ENCODE results near the gene CISH. TPM values are rescaled to one million over a fixed set of nuclear protein-coding genes. Genes with fewer than 3 reads are reported as not detected.

The CISH gene
- total and polyA plus RNA-seq, 10 of the 15 experiments (the other 5 are each of a cell fraction or from before 2014, with no cell fraction given), result 0.21 to 4.4 (median 1.8) TPM

GRCh38 chr3:50583897-50584296 lies 27.7 kb downstream of the CISH start:
- H3K27me3 ChIP-seq (replicated peaks in 1 of 2; ENCODE audit: control insufficient read depth in 2 of 2, insufficient read depth in 2 of 2, low read length in 1 of 2), result no peaks in the 10 kb centered on the region
- H3K27ac ChIP-seq (ENCODE audit: control insufficient read depth, insufficient read depth), result no peak overlapping the region
- H3K9me3 ChIP-seq (replicated peaks; ENCODE audit: control insufficient read depth, insufficient read depth, low read length), result no peaks in the 10 kb centered on the region
- WGBS (ENCODE audit: insufficient coverage, insufficient replicate concordance, low lambda C conversion rate, missing lambda C conversion rate), result 71% methylated on average over 6 of the region's 6 CpGs
- no TSS peak for BruUV-seq (replicated peaks)
- no peak overlapping the region for H3K4me2 ChIP-seq (ENCODE audit: control insufficient read depth, insufficient read depth)
- H3K36me3 ChIP-seq (ENCODE audit: control insufficient read depth in 2 of 2, insufficient read depth in 2 of 2, low read length in 1 of 2), result no peaks in the 10 kb centered on the region
- POLR2A ChIA-PET, result no interaction called here
- no peak for FAIRE-seq
- RAD21 ChIA-PET (ENCODE audit: unreplicated experiment), result no interaction called here
- H2AFZ ChIP-seq (ENCODE audit: control insufficient read depth, low read depth, low read length), result no peak overlapping the region
- in situ Hi-C loops (cut with MboI) (no loop called here), intact Hi-C loops (cut with micrococcal nuclease; ENCODE audit: unreplicated experiment) (no loop called here)
- CTCF ChIA-PET, result no interaction called here
- H3K4me3 ChIP-seq, result no peak overlapping the region
- SMC1A ChIA-PET (ENCODE audit: uncharacterized antibody, unreplicated experiment), result no interaction called here
- no peak overlapping the region for H3K9ac ChIP-seq (ENCODE audit: control insufficient read depth, insufficient read depth, low read length)
- H3K79me2 ChIP-seq (ENCODE audit: control insufficient read depth, insufficient read depth, low read length), result no peaks in the 10 kb centered on the region
- H3K4me1 ChIP-seq (ENCODE audit: control insufficient read depth, insufficient read depth, low read length), result peaks cover 11% of the 10 kb centered on the region
- no peaks in the 10 kb centered on the region for H4K20me1 ChIP-seq (ENCODE audit: control insufficient read depth, insufficient read depth)
- TF ChIP-seq, protein P1, sequence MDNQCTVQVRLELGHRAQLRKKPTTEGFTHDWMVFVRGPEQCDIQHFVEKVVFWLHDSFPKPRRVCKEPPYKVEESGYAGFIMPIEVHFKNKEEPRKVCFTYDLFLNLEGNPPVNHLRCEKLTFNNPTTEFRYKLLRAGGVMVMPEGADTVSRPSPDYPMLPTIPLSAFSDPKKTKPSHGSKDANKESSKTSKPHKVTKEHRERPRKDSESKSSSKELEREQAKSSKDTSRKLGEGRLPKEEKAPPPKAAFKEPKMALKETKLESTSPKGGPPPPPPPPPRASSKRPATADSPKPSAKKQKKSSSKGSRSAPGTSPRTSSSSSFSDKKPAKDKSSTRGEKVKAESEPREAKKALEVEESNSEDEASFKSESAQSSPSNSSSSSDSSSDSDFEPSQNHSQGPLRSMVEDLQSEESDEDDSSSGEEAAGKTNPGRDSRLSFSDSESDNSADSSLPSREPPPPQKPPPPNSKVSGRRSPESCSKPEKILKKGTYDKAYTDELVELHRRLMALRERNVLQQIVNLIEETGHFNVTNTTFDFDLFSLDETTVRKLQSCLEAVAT (IDR thresholded peaks at IDR 0.05), result no peak
- TF ChIP-seq CBX3 (IDR thresholded peaks at IDR 0.05; ENCODE audit: borderline replicate concordance, low read depth) (no peak), CREM (IDR thresholded peaks at IDR 0.05; ENCODE audit: low read depth) (no peak), SUPT20H (IDR thresholded peaks at IDR 0.05; ENCODE audit: borderline replicate concordance, control insufficient read depth, low read depth, low read length) (no peak), ZBTB33 (IDR thresholded peaks at IDR 0.05) (no peak), BHLHE40 (IDR thresholded peaks at IDR 0.05; ENCODE audit: borderline replicate concordance in 1 of 2, low read depth in 2 of 2, low read length in 1 of 2) (no peak), PKNOX1 (IDR thresholded peaks at IDR 0.05) (no peak), NKRF (conservative IDR thresholded peaks at IDR 0.05) (no peak), SREBF1 (IDR thresholded peaks at IDR 0.05; ENCODE audit: low read length) (no peak), TARDBP (IDR thresholded peaks at IDR 0.05; ENCODE audit: borderline replicate concordance) (no peak), ETV6 (conservative IDR thresholded peaks at IDR 0.05 in 1 of 2, IDR thresholded peaks at IDR 0.05 in 1 of 2; ENCODE audit: borderline replicate concordance in 1 of 2, low read depth in 1 of 2) (no peak)
- TF ChIP-seq, protein P2, sequence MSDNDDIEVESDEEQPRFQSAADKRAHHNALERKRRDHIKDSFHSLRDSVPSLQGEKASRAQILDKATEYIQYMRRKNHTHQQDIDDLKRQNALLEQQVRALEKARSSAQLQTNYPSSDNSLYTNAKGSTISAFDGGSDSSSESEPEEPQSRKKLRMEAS (IDR thresholded peaks at IDR 0.05; ENCODE audit: low read depth, low read length), result no peak
- TF ChIP-seq, protein P3, sequence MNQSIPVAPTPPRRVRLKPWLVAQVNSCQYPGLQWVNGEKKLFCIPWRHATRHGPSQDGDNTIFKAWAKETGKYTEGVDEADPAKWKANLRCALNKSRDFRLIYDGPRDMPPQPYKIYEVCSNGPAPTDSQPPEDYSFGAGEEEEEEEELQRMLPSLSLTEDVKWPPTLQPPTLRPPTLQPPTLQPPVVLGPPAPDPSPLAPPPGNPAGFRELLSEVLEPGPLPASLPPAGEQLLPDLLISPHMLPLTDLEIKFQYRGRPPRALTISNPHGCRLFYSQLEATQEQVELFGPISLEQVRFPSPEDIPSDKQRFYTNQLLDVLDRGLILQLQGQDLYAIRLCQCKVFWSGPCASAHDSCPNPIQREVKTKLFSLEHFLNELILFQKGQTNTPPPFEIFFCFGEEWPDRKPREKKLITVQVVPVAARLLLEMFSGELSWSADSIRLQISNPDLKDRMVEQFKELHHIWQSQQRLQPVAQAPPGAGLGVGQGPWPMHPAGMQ (IDR thresholded peaks at IDR 0.05; ENCODE audit: borderline replicate concordance), result no peak
- TF ChIP-seq, protein P4, sequence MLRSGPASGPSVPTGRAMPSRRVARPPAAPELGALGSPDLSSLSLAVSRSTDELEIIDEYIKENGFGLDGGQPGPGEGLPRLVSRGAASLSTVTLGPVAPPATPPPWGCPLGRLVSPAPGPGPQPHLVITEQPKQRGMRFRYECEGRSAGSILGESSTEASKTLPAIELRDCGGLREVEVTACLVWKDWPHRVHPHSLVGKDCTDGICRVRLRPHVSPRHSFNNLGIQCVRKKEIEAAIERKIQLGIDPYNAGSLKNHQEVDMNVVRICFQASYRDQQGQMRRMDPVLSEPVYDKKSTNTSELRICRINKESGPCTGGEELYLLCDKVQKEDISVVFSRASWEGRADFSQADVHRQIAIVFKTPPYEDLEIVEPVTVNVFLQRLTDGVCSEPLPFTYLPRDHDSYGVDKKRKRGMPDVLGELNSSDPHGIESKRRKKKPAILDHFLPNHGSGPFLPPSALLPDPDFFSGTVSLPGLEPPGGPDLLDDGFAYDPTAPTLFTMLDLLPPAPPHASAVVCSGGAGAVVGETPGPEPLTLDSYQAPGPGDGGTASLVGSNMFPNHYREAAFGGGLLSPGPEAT (IDR thresholded peaks at IDR 0.05; ENCODE audit: low read depth), result no peak
- no peak for ATAC-seq
- DNase-seq (ENCODE audit: low read depth, low spot score), result no peak

All from GM12878 (cell line).